Endothelial cell of umbilical vein (primary cell): ENCODE data around the gene ADAM8. TPM values are rescaled to one million over a fixed set of nuclear protein-coding genes. Genes with fewer than 3 reads are reported as not detected.

ENCODE experiments used
- BruUV-seq: library from RNA; stranded (reverse); fragments of 400-500 nt; replicated peaks from 2 replicates; lab custom pipeline; 2021; lab: Mats Ljungman, UMichigan
- CTCF ChIA-PET: fragments of 300-600, 350-600 bp; sonication (Branson Sonifier 250); formaldehyde crosslinking; loops from one replicate; lab custom pipeline; 2021; ENCODE audit warnings: antibody characterized with exemption, inconsistent platforms; lab: Charles Lee
- POLR2A ChIA-PET: fragments of 300-600, 350-600 bp; sonication (Branson Sonifier 250); formaldehyde crosslinking; loops from one replicate; lab custom pipeline; 2021; ENCODE audit warnings: antibody characterized with exemption, inconsistent platforms; lab: Charles Lee
- DNase-seq: peaks from one replicate; pipeline ENCODE4 v3.0.0-alpha.2; 2011; ENCODE audit warnings: low read depth, low spot score
- FAIRE-seq: peaks from 2 replicates; lab custom pipeline; 2011; peaks lifted over from hg19 to GRCh38; lab: Jason Lieb, UNC
- H2AFZ ChIP-seq: 2 replicates; pipeline ENCODE4 v1.6.0; 2012; ENCODE audit warnings: low read depth, low read length, control low read depth, inconsistent platforms
- H3K27ac ChIP-seq: 2 replicates; pipeline ENCODE4 v1.5.1; 2011; ENCODE audit warnings: low read depth, mild to moderate bottlenecking, control low read depth, low read length, moderate library complexity; ENCODE audit not compliant: insufficient read depth
- H3K27me3 ChIP-seq, 2 experiments: 2 replicates each; pipeline versions ENCODE4 v1.6.0 to v1.6.1; 2011; ENCODE audit warnings: low read length in 2 of 2, mixed read lengths in 1 of 2; ENCODE audit not compliant: control insufficient read depth in 2 of 2, insufficient read depth in 2 of 2
- H3K36me3 ChIP-seq, 2 experiments: 2 replicates in 1 of 2; 3 replicates in 1 of 2; pipeline ENCODE4 v1.5.1; 2011; ENCODE audit warnings: low read length in 2 of 2, mild to moderate bottlenecking in 1 of 2, moderate library complexity in 1 of 2; ENCODE audit not compliant: control insufficient read depth in 2 of 2, insufficient read depth in 2 of 2; ENCODE audit errors: extremely low read depth in 1 of 2
- H3K4me1 ChIP-seq: 3 replicates; pipeline ENCODE4 v1.5.1; 2011; ENCODE audit warnings: mild to moderate bottlenecking, low read length; ENCODE audit not compliant: control insufficient read depth, insufficient read depth; ENCODE audit errors: extremely low read depth
- H3K4me2 ChIP-seq: 2 replicates; pipeline ENCODE4 v1.6.1; 2011; ENCODE audit warnings: low read length, control low read depth, mixed read lengths; ENCODE audit not compliant: insufficient read depth
- H3K4me3 ChIP-seq, 3 experiments: fragments of 200-600 bp in 1 of 3; sonication (generic), shearing (Covaris generic) in 1 of 3; replicated peaks in 1 of 3; 2 replicates each; pipeline ENCODE4 v1.5.1; 2011 to 2016; ENCODE audit warnings: control low read depth in 3 of 3, low read length in 3 of 3, mild to moderate bottlenecking in 2 of 3, inconsistent platforms in 1 of 3, low read depth in 1 of 3, moderate library complexity in 1 of 3; ENCODE audit not compliant: insufficient read depth in 1 of 3
- H3K79me2 ChIP-seq: 2 replicates; pipeline ENCODE4 v1.6.0; 2012; ENCODE audit warnings: low read length, inconsistent platforms; ENCODE audit not compliant: control insufficient read depth, insufficient read depth
- H3K9ac ChIP-seq: replicated peaks from 2 replicates; pipeline ENCODE3; 2011; ENCODE audit warnings: low read length, control low read depth; ENCODE audit not compliant: insufficient read depth; ENCODE audit errors: extremely low read depth
- H3K9me1 ChIP-seq: replicated peaks from 3 replicates; pipeline ENCODE4 v1.6.0; 2011; ENCODE audit warnings: mild to moderate bottlenecking, low read length; ENCODE audit not compliant: control insufficient read depth, insufficient read depth; ENCODE audit errors: extremely low read depth
- H3K9me3 ChIP-seq: replicated peaks from 2 replicates; pipeline ENCODE4 v1.5.1; 2012; ENCODE audit warnings: low read length, inconsistent platforms; ENCODE audit not compliant: control insufficient read depth, insufficient read depth
- H4K20me1 ChIP-seq: replicated peaks from 2 replicates; pipeline ENCODE3; 2011; ENCODE audit warnings: mild to moderate bottlenecking, low read length; ENCODE audit not compliant: control insufficient read depth, insufficient read depth; ENCODE audit errors: extremely low read depth
- CTCF ChIP-seq, 2 donors: IDR thresholded peaks; 1 replicate in 1 of 2; 2 replicates in 1 of 2; pipeline ENCODE4 v1.5.1; 2011; ENCODE audit warnings: low read length in 2 of 2, mild to moderate bottlenecking in 2 of 2, moderate library complexity in 2 of 2, control low read depth in 1 of 2, inconsistent platforms in 1 of 2, low read depth in 1 of 2; ENCODE audit not compliant: insufficient read depth in 1 of 2; ENCODE audit errors: extremely low read depth in 1 of 2
- EZH2 ChIP-seq: IDR thresholded peaks from 2 replicates; pipeline ENCODE4 v1.6.1; 2012; ENCODE audit warnings: borderline replicate concordance, low read depth, mild to moderate bottlenecking, moderate library complexity, low read length, inconsistent platforms; ENCODE audit not compliant: severe bottlenecking
- FOS ChIP-seq: IDR thresholded peaks from 2 replicates; pipeline ENCODE4 v1.6.1; 2011; ENCODE audit warnings: mild to moderate bottlenecking, low read length, moderate library complexity, borderline replicate concordance; ENCODE audit not compliant: insufficient read depth
- GATA2 ChIP-seq: IDR thresholded peaks from 2 replicates; pipeline ENCODE4 v1.7.0; 2011; ENCODE audit warnings: low read depth, mild to moderate bottlenecking, moderate library complexity, mixed read lengths, low read length; ENCODE audit not compliant: insufficient read length, insufficient read depth
- JUN ChIP-seq: IDR thresholded peaks from 2 replicates; pipeline ENCODE4 v1.6.1; 2011; ENCODE audit warnings: borderline replicate concordance, low read depth; ENCODE audit not compliant: insufficient read length, insufficient read depth
- MAX ChIP-seq: IDR thresholded peaks from 2 replicates; pipeline ENCODE4 v1.6.1; 2011; ENCODE audit not compliant: insufficient read depth, insufficient read length
- MYC ChIP-seq: IDR thresholded peaks from one replicate; pipeline ENCODE4 v1.6.1; 2011; ENCODE audit warnings: mild to moderate bottlenecking, low read depth, low read length
- POLR2A ChIP-seq: IDR thresholded peaks from 2 replicates; pipeline ENCODE4 v1.6.1; 2012; ENCODE audit warnings: low read depth, mild to moderate bottlenecking, control low read depth, low read length
- POLR2AphosphoS5 ChIP-seq: IDR thresholded peaks from 2 replicates; pipeline ENCODE4 v1.6.1; 2012; ENCODE audit warnings: low read depth, mild to moderate bottlenecking, control low read depth, low read length, moderate library complexity; ENCODE audit not compliant: insufficient read depth
- dilution Hi-C: fragments of 300-500 bp; cut with MboI; formaldehyde crosslinking; loops from one replicate; pipeline ENCODE4 v1.15.0; 2019; ENCODE audit warnings: low sequenced_read_pairs; ENCODE audit not compliant: extremely low pct_ligation_motif_present
- intact Hi-C: fragments of 100-400 bp; cut with micrococcal nuclease; formaldehyde crosslinking; loops from one replicate; pipeline ENCODE4 v1.10.0; 2022
- polyA plus RNA-seq, 4 experiments: library from polyadenylated mRNA; depleted of rRNA in 3 of 4; stranded (reverse) in 3 of 4; unstranded in 1 of 4; fragments of >200 nt; gene quantifications; 2 replicates each; pipeline versions ENCODE4 v1.2.1 to v1.2.3, GENCODE V29; 2011 to 2012; ENCODE audit warnings: missing spikeins in 1 of 4
- total RNA-seq: library from RNA; stranded (reverse); gene quantifications from 2 replicates; pipeline ENCODE4 v1.2.3, GENCODE V29; 2021

ADAM8 gene
- total and polyA plus RNA-seq, 2 donors (not counting 3 experiments of a cell fraction or from before 2014, with no cell fraction given) = 0.51 to 0.55 TPM

GRCh38 chr10:133272964-133273420 is 3.7 kb downstream of the ADAM8 start:
- Histone ChIP-seq H4K20me1 (no peaks in the 10 kb centered on the region), H2AFZ (no peak overlapping the region), H3K27me3 (peaks cover 5 to 10% of the 10 kb centered on the region in 2 experiments), H3K9ac (no peak overlapping the region), H3K9me1 (no peaks in the 10 kb centered on the region), H3K4me3 (no peak overlapping the region), H3K4me2 (no peak overlapping the region), H3K36me3 (no peaks in the 10 kb centered on the region), H3K9me3 (no peaks in the 10 kb centered on the region), H3K4me1 (no peaks in the 10 kb centered on the region), H3K27ac (no peak overlapping the region), H3K79me2 (no peaks in the 10 kb centered on the region)
- dilution Hi-C loops (no loop called here), intact Hi-C loops (no loop called here)
- ChIA-PET POLR2A (interaction anchor here (0.7 kb wide), 1 partner anchor 235 kb away, joined by 5 read pairs; no protein-coding TSS in a partner anchor), CTCF (no interaction called here)
- TF ChIP-seq GATA2 (no peak), CTCF (IDR thresholded peaks at IDR 0.05; ENCODE audit: extremely low read depth in 1 of 2, insufficient read depth in 1 of 2, low read depth in 1 of 2, low read length in 2 of 2) (no peak), POLR2A (no peak), MAX (no peak), MYC (no peak), POLR2AphosphoS5 (no peak), JUN (no peak), FOS (no peak), EZH2 (no peak)
- DNase-seq (no peak), FAIRE-seq (no peak)
- BruUV-seq = no TSS peak
